Adrenal gland (tissue), 12 donors: ENCODE measurements around the gene LAMA2. TPM values are rescaled to one million over a fixed set of nuclear protein-coding genes. Genes with fewer than 3 reads are reported as not detected.

ENCODE experiments used
- DNase-seq, 7 donors: peaks; one replicate each; pipeline ENCODE4 v3.0.0-alpha.2; 2019 to 2020
- H3K27ac ChIP-seq, 5 donors: fragments of 200-600 bp; sonication (generic) in 4 of 5; 1 replicate in 3 of 5; 2 replicates in 2 of 5; pipeline versions ENCODE4 v1.5.1 to v1.8.0; 2016 to 2020; ENCODE audit warnings: mild to moderate bottlenecking in 1 of 5
- H3K27me3 ChIP-seq: fragments of 200-600 bp; 2 replicates; pipeline ENCODE4 v1.8.0; 2021
- H3K36me3 ChIP-seq, 2 donors: fragments of 200-600 bp; replicated peaks in 1 of 2; 1 replicate in 1 of 2; 2 replicates in 1 of 2; pipeline versions ENCODE4 v1.5.1 to v1.8.0; 2018 to 2022
- H3K4me1 ChIP-seq, 2 donors: fragments of 200-600 bp; replicated peaks in 1 of 2; 1 replicate in 1 of 2; 2 replicates in 1 of 2; pipeline versions ENCODE4 v1.5.1 to v1.8.0; 2018 to 2021
- H3K4me3 ChIP-seq, 4 donors: fragments of 200-600 bp; sonication (generic) in 3 of 4; one replicate each; pipeline ENCODE4 v1.5.1; 2016 to 2018
- H3K9me3 ChIP-seq, 3 donors: fragments of 200-600 bp; sonication (generic) in 1 of 3; replicated peaks in 1 of 3; 1 replicate in 2 of 3; 2 replicates in 1 of 3; pipeline versions ENCODE4 v1.5.1 to v1.8.0; 2016 to 2021
- CTCF ChIP-seq, 6 experiments: fragments of 450-650 bp in 4 of 6; fragments of 200-600 bp in 2 of 6; sonication (generic) in 1 of 6; IDR thresholded peaks; 1 replicate in 5 of 6; 2 replicates in 1 of 6; pipeline versions ENCODE4 v1.5.1 to v1.8.0; 2016 to 2021; ENCODE audit warnings: antibody characterized with exemption in 6 of 6, mild to moderate bottlenecking in 2 of 6, moderate library complexity in 1 of 6
- POLR2A ChIP-seq, 2 donors: fragments of 450-650 bp; IDR thresholded peaks; one replicate each; pipeline ENCODE4 v1.6.1; 2017; ENCODE audit warnings: antibody characterized with exemption in 2 of 2, mild to moderate bottlenecking in 2 of 2, moderate library complexity in 1 of 2
- WGBS, 4 donors: extraction: QIAGEN DNeasy Blood & Tissue Kit in 2 of 4; methylation state at CpG; one replicate each; pipeline versions ENCODE4 v1.1.5 to v1.1.7; 2013 to 2017; 5-methylcytosine and 5-hydroxymethylcytosine counted together
- intact Hi-C, 2 donors: fragments of 100-400 bp; cut with DNase I; formaldehyde crosslinking; loops; one replicate each; pipeline versions ENCODE4 v1.14.1 to v1.15.0; 2022 to 2023
- polyA plus RNA-seq, 3 donors: library from polyadenylated mRNA; stranded (reverse); fragments of 200-250 nt in 2 of 3; fragments of 350-450 nt in 1 of 3; fragmentation: Illumina TruSeq in 1 of 3; extraction: RNeasy Lipid Tissue Mini Kit (QIAGEN cat#74804) in 1 of 3; gene quantifications; one replicate each; pipeline ENCODE4 v1.2.3, GENCODE V29; 2013 to 2014
- total RNA-seq, 9 donors: library from RNA; depleted of rRNA in 4 of 9; stranded (reverse); fragments of >200 nt in 4 of 9; fragments of 120-200 nt in 1 of 9; fragmentation: NEBNext Ultra II Directional in 1 of 9; extraction: Animal tissue kit (Norgen Biotek cat#: 25700) in 1 of 9; gene quantifications; one replicate each; pipeline versions ENCODE4 v1.1.0 to v1.2.4, GENCODE V29; 2013 to 2023
- donor health status: healthy with polysubstance abuse.
- donor health status: Bipolar disorder and iron deficiency.
- donor health status: DM: yes; HTN: yes; CAD: no.
- donor health status: DM: no; HTN: no; CAD: no.
- donor health status: DM: no; HTN: no; CAD: no.
- donor health status: DM: yes; HTN: yes; CAD: no.

LAMA2 gene
- total and polyA plus RNA-seq, 12 donors, result 5.8 to 105 (median 38.9) TPM

GRCh38 chr6:129536271-129536670 lies 653.3 kb downstream of the LAMA2 start:
- intact Hi-C loops, result no loop called here
- H3K36me3 ChIP-seq, result no peaks in the 10 kb centered on the region
- TF ChIP-seq CTCF (IDR thresholded peaks at IDR 0.05) (no peak), POLR2A (IDR thresholded peaks at IDR 0.05) (no peak)
- no peak overlapping the region for H3K4me3 ChIP-seq
- no peaks in the 10 kb centered on the region for H3K9me3 ChIP-seq
- H3K4me1 ChIP-seq, result no peaks in the 10 kb centered on the region
- H3K27me3 ChIP-seq, result no peaks in the 10 kb centered on the region
- H3K27ac ChIP-seq, result no peak overlapping the region
- DNase-seq, result no peak

- Histone ChIP-seq H3K36me3 (no peaks in the 10 kb centered on the region), H3K9me3 (no peaks in the 10 kb centered on the region), H3K4me1 (no peaks in the 10 kb centered on the region), H3K4me3 (no peak overlapping the region), H3K27ac (no peak overlapping the region), H3K27me3 (no peaks in the 10 kb centered on the region)
- intact Hi-C loops, result no loop called here
- WGBS, 4 donors, result 75 to 89% (median 80%) methylated on average over 2 of the region's 2 CpGs
- TF ChIP-seq POLR2A (IDR thresholded peaks at IDR 0.05), result no peak
- no peak for TF ChIP-seq CTCF (IDR thresholded peaks at IDR 0.05)
- no peak for DNase-seq
Observed at GRCh38 chr6:129539032-129539431, 656.1 kb downstream of the LAMA2 start.

GRCh38 chr6:129542705-129543104 lies 659.8 kb downstream of the LAMA2 start:
- 58 to 73% (median 68%) methylated on average over 2 of the region's 2 CpGs for WGBS, 4 donors

GRCh38 chr6:129543981-129544380 lies 661.0 kb downstream of the LAMA2 start:
- Histone ChIP-seq H3K27me3 (no peaks in the 10 kb centered on the region), H3K9me3 (no peaks in the 10 kb centered on the region), H3K27ac (no peak overlapping the region), H3K4me1 (no peaks in the 10 kb centered on the region), H3K4me3 (no peak overlapping the region), H3K36me3 (no peaks in the 10 kb centered on the region)
- intact Hi-C loops, result no loop called here
- TF ChIP-seq POLR2A (IDR thresholded peaks at IDR 0.05) (no peak), CTCF (IDR thresholded peaks at IDR 0.05) (no peak)
- WGBS, 4 donors, result 73 to 85% (median 83%) methylated on average over 2 of the region's 2 CpGs
- no peak for DNase-seq

More at GRCh38 chr6:129542705-129543104, 659.8 kb downstream of the LAMA2 start:
- intact Hi-C loops, result no loop called here
- Histone ChIP-seq H3K4me3 (no peak overlapping the region), H3K27me3 (no peaks in the 10 kb centered on the region), H3K4me1 (no peaks in the 10 kb centered on the region), H3K9me3 (no peaks in the 10 kb centered on the region), H3K36me3 (no peaks in the 10 kb centered on the region), H3K27ac (no peak overlapping the region)
- TF ChIP-seq CTCF (IDR thresholded peaks at IDR 0.05), result no peak
- TF ChIP-seq POLR2A (IDR thresholded peaks at IDR 0.05), result no peak
- DNase-seq, result no peak
